DND-41 (cell line): ENCODE measurements around the gene LYL1.
"Not testable (repeated sequence)": the region's sequence is repeated elsewhere in the genome, so short reads cannot be mapped to it uniquely, and the experiment has no call there.

Experiments
- ATAC-seq: fragments of 200-7000 bp; cut with Tn5 transposase; 3 replicates; pipeline ENCODE4 v1.9.1; 2021; ENCODE audit warnings: low read depth; ENCODE audit not compliant: insufficient read depth
- DNase-seq: peaks from one replicate; pipeline ENCODE4 v3.0.0-alpha.2; 2020
- H2AFZ ChIP-seq: 2 replicates; pipeline ENCODE4 v1.6.0; 2012; ENCODE audit warnings: low read depth, low read length
- H3K27ac ChIP-seq: 2 replicates; pipeline ENCODE4 v1.5.1; 2012; ENCODE audit warnings: low read length, inconsistent platforms
- H3K27me3 ChIP-seq: fragments of 200-600 bp; sonication (generic); 2 replicates; pipeline ENCODE4 v1.6.0; 2012; ENCODE audit warnings: low read length, mild to moderate bottlenecking, inconsistent platforms; ENCODE audit not compliant: insufficient read depth, poor library complexity
- H3K36me3 ChIP-seq: 2 replicates; pipeline ENCODE4 v1.5.1; 2012; ENCODE audit warnings: low read length, inconsistent platforms; ENCODE audit not compliant: insufficient read depth
- H3K4me1 ChIP-seq: 2 replicates; pipeline ENCODE4 v1.5.1; 2012; ENCODE audit warnings: mild to moderate bottlenecking, low read length; ENCODE audit not compliant: insufficient read depth
- H3K4me2 ChIP-seq: 2 replicates; pipeline ENCODE4 v1.6.0; 2012; ENCODE audit warnings: mild to moderate bottlenecking, moderate library complexity, low read length, inconsistent platforms; ENCODE audit not compliant: insufficient read depth
- H3K4me3 ChIP-seq, 2 experiments: fragments of 200-600 bp in 1 of 2; shearing (Covaris generic) in 1 of 2; 2 replicates each; pipeline ENCODE4 v1.5.1; 2012 to 2016; ENCODE audit warnings: inconsistent platforms in 2 of 2, low read length in 2 of 2, mild to moderate bottlenecking in 2 of 2, low read depth in 1 of 2, moderate library complexity in 1 of 2
- H3K79me2 ChIP-seq: 2 replicates; pipeline ENCODE4 v1.6.0; 2012; ENCODE audit warnings: low read length, inconsistent platforms; ENCODE audit not compliant: insufficient read depth
- H3K9ac ChIP-seq: 2 replicates; pipeline ENCODE4 v1.6.0; 2012; ENCODE audit warnings: low read depth, mild to moderate bottlenecking, inconsistent platforms, low read length, moderate library complexity
- H3K9me3 ChIP-seq: 2 replicates; pipeline ENCODE4 v1.5.1; 2012; ENCODE audit warnings: low read length, moderate library complexity, mild to moderate bottlenecking, inconsistent platforms; ENCODE audit not compliant: insufficient read depth, severe bottlenecking
- H4K20me1 ChIP-seq: 2 replicates; pipeline ENCODE4 v1.6.0; 2012; ENCODE audit warnings: low read length; ENCODE audit not compliant: insufficient read depth
- EZH2 ChIP-seq: IDR thresholded peaks from 3 replicates; pipeline ENCODE4 v1.6.1; 2012; ENCODE audit warnings: borderline replicate concordance, low read depth, mild to moderate bottlenecking, moderate library complexity, low read length, inconsistent platforms; ENCODE audit not compliant: severe bottlenecking
- TF ChIP-seq, protein P1 (sequence below): IDR thresholded peaks from 2 replicates; pipeline ENCODE4 v1.5.1; 2012; ENCODE audit warnings: borderline replicate concordance, low read length, moderate library complexity, mild to moderate bottlenecking; ENCODE audit not compliant: poor library complexity, severe bottlenecking; ENCODE audit errors: extremely low read depth

Gene LYL1

DNA sequence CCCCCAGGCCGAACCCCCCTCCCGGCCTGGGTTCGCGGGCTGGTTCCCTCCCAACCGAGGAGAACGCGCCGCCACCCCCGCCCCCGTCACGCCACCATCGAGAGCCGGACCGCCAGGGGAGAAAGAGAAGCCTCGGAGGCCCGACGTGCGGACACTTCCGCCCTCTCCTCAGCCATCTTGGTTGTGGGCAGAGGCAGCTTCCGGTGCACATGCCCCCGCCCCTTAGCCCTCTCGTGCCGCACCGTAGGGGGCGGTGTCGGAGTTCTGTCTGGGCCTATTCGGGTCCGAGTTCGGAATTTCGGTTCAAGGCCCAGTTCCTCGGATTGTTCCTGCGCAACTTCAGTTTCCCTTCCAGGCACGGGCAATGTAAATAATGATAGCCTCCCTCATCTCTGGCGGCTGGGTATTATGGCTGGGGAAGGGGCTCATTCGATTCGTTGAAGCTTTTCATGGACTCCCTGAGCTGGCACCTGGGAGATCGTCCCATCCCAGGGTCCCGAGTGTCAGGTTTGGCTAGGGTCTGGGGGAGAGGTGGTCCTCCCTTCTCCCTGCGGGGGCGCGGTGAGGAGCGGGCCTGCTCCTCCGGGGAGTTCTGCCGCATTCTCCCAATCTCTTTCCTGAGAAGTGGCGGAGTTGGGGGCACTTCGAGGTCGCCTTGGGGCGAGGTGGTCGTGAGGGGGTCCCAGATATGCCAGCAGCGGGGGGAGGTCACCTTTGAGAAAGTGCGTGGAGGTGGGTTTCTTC is 47.7 kb upstream of the LYL1 start, which contains the start of the genes IER2 and STX10:
Gene IER2, plus strand, starts transcription at position 225 of the 744 bp plus-strand sequence. CDS start 2,776 bp downstream, outside the sequence.
Gene STX10, minus strand, starts transcription at position 189 of the 744 bp plus-strand sequence. CDS start 202 bp downstream, outside the sequence.
- Histone ChIP-seq H3K4me3 (peak within 1 kb of the TSS; percentile 54 to 68), H3K4me2 (peak within 1 kb of the TSS; percentile 100), H3K27me3 (peaks cover 16% of the 10 kb centered on the region), H3K27ac (peak within 1 kb of the TSS; percentile 79), H3K79me2 (peaks cover 33% of the 10 kb centered on the region), H3K4me1 (peaks cover 52% of the 10 kb centered on the region), H3K9me3 (no peaks in the 10 kb centered on the region), H3K9ac (peak within 1 kb of the TSS; percentile 87), H3K36me3 (peaks cover 13% of the 10 kb centered on the region), H2AFZ (peak within 1 kb of the TSS; percentile 74), H4K20me1 (peaks cover 25% of the 10 kb centered on the region)
- peak; percentile 93 for DNase-seq
- TF ChIP-seq EZH2, result no peak
- TF ChIP-seq, protein P1, sequence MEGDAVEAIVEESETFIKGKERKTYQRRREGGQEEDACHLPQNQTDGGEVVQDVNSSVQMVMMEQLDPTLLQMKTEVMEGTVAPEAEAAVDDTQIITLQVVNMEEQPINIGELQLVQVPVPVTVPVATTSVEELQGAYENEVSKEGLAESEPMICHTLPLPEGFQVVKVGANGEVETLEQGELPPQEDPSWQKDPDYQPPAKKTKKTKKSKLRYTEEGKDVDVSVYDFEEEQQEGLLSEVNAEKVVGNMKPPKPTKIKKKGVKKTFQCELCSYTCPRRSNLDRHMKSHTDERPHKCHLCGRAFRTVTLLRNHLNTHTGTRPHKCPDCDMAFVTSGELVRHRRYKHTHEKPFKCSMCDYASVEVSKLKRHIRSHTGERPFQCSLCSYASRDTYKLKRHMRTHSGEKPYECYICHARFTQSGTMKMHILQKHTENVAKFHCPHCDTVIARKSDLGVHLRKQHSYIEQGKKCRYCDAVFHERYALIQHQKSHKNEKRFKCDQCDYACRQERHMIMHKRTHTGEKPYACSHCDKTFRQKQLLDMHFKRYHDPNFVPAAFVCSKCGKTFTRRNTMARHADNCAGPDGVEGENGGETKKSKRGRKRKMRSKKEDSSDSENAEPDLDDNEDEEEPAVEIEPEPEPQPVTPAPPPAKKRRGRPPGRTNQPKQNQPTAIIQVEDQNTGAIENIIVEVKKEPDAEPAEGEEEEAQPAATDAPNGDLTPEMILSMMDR, result peak; percentile 76
- ATAC-seq, result peak; percentile 67

DNA sequence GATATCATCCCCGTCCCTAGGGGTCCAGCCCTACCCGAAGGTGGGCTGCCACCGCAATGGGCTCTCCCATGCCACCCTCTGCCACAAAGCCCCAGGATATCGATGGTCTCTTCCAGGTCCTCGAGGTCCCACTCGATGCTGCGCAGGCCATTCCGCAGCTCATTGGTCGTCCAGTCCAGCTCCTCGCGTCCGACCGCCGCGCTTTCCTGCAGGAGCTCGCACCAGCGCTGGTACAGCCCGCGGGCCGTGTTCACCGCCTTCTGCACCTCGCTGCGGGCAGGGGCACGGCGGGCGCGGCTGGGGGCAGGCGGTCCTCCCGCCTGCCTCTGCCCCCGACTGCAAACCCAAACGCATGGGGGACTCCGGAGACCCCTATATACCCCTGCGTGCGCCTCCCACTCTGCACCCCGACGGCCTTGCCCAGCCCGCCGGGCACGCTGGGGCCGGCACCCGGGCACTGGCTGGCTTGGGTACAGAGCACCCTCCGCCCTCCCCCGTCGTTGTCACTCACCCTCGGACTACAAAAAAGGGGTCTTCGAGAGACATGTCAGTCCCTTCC is 47.0 kb upstream of the LYL1 start:
- TF ChIP-seq EZH2, result no peak
- TF ChIP-seq, protein P1, result no peak
- Histone ChIP-seq H3K27me3 (peaks cover 16% of the 10 kb centered on the region), H3K9me3 (no peaks in the 10 kb centered on the region), H3K4me3 (peak overlapping the region; percentile 54 to 68), H3K4me2 (peak overlapping the region; percentile 100), H3K9ac (peak overlapping the region; percentile 87), H3K27ac (peak overlapping the region; percentile 74), H3K4me1 (peaks cover 45% of the 10 kb centered on the region), H2AFZ (peak overlapping the region; percentile 74), H4K20me1 (peaks cover 19% of the 10 kb centered on the region), H3K36me3 (peaks cover 18% of the 10 kb centered on the region), H3K79me2 (peaks cover 33% of the 10 kb centered on the region)
- peak; percentile 43 for DNase-seq
- peak; percentile 4 for ATAC-seq

DNA sequence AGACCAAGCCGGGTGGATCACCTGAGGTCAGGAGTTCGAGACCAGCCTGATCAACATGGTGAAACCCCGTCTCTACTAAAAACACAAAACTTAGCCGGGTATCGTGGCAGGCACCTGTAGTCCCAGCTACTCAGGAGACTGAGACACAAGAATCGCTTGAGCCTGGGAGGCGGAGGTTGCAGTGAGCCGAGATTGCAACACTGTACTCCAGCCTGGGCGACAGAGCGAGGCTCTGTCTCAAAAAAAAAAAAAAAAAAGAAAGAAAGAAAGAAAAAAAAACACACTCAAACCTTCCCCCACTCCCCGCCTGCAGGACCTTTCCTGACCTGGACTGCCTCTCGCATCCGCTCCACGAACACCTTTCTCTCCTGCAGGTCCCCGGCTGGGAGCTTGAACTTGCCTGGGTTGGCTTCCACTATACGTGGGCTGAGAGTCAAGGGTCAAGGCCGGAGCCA is 46.5 kb upstream of the LYL1 start:
- peak overlapping the region; percentile 87 for H3K9ac ChIP-seq
- H3K27ac ChIP-seq, result peak overlapping the region; percentile 74
- DNase-seq, H3K9me3 ChIP-seq, ATAC-seq: not testable (repeated sequence)
- peaks cover 40% of the 10 kb centered on the region for H3K4me1 ChIP-seq
- peaks cover 21% of the 10 kb centered on the region for H3K36me3 ChIP-seq
- H3K79me2 ChIP-seq, result peaks cover 31% of the 10 kb centered on the region
- peak overlapping the region; percentile 100 for H3K4me2 ChIP-seq
- H4K20me1 ChIP-seq, result peaks cover 13% of the 10 kb centered on the region
- peaks cover 13% of the 10 kb centered on the region for H3K27me3 ChIP-seq
- H3K4me3 ChIP-seq, result peak overlapping the region; percentile 54 to 68
- peak overlapping the region; percentile 74 for H2AFZ ChIP-seq
